Measurements from ENCODE around the gene NKAIN2.

- TF ChIP-seq POLR2AphosphoS5 (IDR thresholded peaks at IDR 0.05; ENCODE audit: control insufficient read depth, insufficient read depth, low read depth, low read length) (no peak), MTA1 (IDR thresholded peaks at IDR 0.05; ENCODE audit: borderline replicate concordance) (no peak), ZNF75A (CRISPR knock-in tag; IDR thresholded peaks at IDR 0.05) (no peak), MLX (CRISPR knock-in tag; conservative IDR thresholded peaks at IDR 0.05) (no peak), ZNF512 (tag; IDR thresholded peaks at IDR 0.05) (no peak), ZFP30 (CRISPR knock-in tag; IDR thresholded peaks at IDR 0.05; ENCODE audit: borderline replicate concordance) (no peak), E2F4 (CRISPR knock-in tag; IDR thresholded peaks at IDR 0.05; ENCODE audit: low read depth) (no peak), DNMT1 (IDR thresholded peaks at IDR 0.05) (no peak), REST (IDR thresholded peaks at IDR 0.05; ENCODE audit: borderline replicate concordance) (peak; percentile 82), REST (CRISPR knock-in tag; IDR thresholded peaks at IDR 0.05; ENCODE audit: low read depth) (no peak), JUN (IDR thresholded peaks at IDR 0.05; ENCODE audit: borderline replicate concordance, low read depth, low read length) (no peak), JUN (CRISPR knock-in tag; IDR thresholded peaks at IDR 0.05; ENCODE audit: borderline replicate concordance) (no peak), RBM22 (IDR thresholded peaks at IDR 0.05; ENCODE audit: low read depth, low read length, poor library complexity, severe bottlenecking) (no peak)
These were observed 1067.2 kb downstream of the NKAIN2 start for GRCh38 chr6:124870611-124871459.
